Stimulated activated CD8-positive, alpha-beta memory T cell treated with anti-CD3 and anti-CD28 coated beads, Interleukin-7, amount 100 ng/mL, for 48 hours (primary cell): ENCODE measurements around the gene CMTM6.
"Not testable (repeated sequence)": the region's sequence is repeated elsewhere in the genome, so short reads cannot be mapped to it uniquely, and the experiment has no call there.

ENCODE experiments used
- DNase-seq, 2 donors: peaks; one replicate each; pipeline ENCODE4 v3.0.0-alpha.2; 2020; ENCODE audit warnings: low read depth in 1 of 2; ENCODE audit errors: extremely low read depth in 1 of 2

CMTM6 gene

DNA sequence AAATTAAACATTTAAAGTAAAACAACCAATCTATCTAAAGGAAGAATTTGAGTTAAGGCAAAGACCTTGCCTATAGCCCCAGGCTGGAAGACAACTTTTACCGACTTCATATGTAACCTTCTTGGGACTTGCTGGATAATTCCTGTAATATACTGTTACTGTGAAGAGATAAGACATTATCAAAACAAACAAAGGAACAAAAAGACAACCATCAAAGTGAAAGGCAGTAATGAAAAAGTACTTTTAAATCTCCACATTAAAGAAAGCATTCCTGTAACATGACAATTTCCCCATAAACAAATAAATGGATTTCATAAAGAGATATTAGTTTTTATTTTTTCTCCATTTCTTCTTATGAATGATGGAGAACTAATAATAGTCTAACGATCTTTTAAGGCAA, 2.4 kb downstream of the CMTM6 start:
- DNase-seq: no peak

DNA sequence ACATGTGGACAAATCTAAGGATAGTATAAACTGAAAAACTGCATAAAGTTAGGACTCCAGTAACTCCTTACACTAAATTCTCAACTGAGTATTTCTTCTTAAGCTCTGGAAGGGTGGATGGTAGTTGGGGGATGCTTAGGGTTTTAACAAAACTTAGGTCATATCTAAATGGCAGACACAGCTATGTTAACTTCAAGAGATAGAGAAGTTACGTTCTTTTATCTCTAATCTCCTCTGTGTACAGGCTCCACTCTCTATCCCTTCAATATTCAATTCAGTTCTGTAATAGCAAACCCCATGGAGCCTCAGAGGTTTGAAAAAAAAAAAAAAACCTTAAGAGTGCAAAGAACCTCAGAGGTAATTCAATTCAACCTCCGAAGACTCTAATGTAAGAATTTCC, 3.1 kb downstream of the CMTM6 start:
- DNase-seq: no peak

DNA sequence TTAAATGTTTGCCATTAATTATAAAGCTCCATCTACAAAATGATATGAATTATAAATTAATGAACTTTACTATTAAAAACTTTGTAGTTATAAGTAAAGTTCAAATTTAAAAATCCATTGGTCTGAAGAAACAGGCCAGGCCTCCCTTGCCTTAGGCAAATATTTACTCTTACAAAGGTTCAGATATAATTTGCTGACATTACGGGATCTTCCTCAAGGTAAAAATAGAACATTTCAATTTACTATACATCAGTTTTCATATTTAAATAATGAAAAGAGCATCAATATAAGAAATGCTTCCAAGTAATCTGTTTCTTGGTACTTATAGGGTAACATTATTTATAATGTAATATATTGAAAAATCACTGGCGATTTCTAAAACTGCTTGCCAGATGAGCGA, 3.7 kb downstream of the CMTM6 start:
- DNase-seq: no peak

DNA sequence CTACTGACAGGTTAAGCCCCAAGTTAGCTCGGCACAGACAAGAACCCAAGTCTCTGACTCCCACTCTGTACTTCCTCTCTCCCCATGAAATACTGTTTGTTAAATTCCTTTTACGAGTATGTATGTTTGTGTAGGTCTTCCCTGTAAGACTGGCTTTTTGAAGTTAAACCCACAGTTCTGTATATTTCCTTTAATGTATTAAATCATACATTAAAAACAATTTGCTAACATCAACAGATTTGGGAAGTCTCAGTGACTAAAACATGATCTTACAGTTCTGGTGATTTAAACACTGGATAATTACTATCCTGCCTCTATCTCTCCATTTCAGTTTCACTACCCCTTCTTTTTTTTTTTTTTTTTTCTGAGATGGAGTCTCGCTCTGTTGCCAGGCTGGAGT, 4.4 kb downstream of the CMTM6 start:
- no peak for DNase-seq

- no peak for DNase-seq
Measured at GRCh38 chr3:32495609-32496008, 7.0 kb downstream of the CMTM6 start.

- no peak for DNase-seq
Measured at GRCh38 chr3:32495085-32495484, 7.6 kb downstream of the CMTM6 start.

- no peak for DNase-seq
Measured at GRCh38 chr3:32493437-32494414, 8.9 kb downstream of the CMTM6 start.

- no peak for DNase-seq
Measured at GRCh38 chr3:32492684-32493436, 9.8 kb downstream of the CMTM6 start.

DNA sequence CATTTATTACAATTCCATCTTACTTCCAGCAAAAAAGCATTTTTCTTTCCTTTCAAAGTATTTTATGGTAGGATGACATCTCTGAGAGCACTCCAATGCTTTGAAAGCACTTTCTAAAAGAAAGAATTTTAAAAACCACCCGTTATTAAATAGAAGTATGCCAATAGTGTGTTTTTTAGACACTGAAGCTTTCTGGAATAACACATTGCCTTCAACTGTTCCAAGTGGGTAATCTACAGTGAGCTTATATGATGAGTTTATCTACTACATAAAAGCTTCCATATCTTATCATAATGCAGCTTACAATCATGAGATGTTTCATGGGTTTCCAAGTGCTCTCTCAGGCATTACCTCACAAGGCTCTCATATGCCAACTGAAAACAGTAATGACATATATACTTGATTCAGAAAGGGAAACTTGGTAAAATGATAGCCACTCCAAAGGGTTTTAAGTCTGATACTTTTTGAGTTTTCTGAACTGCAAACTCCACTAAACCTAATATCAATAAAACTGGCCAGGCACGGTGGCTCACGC, 14.1 kb downstream of the CMTM6 start:
- no peak for DNase-seq

DNA sequence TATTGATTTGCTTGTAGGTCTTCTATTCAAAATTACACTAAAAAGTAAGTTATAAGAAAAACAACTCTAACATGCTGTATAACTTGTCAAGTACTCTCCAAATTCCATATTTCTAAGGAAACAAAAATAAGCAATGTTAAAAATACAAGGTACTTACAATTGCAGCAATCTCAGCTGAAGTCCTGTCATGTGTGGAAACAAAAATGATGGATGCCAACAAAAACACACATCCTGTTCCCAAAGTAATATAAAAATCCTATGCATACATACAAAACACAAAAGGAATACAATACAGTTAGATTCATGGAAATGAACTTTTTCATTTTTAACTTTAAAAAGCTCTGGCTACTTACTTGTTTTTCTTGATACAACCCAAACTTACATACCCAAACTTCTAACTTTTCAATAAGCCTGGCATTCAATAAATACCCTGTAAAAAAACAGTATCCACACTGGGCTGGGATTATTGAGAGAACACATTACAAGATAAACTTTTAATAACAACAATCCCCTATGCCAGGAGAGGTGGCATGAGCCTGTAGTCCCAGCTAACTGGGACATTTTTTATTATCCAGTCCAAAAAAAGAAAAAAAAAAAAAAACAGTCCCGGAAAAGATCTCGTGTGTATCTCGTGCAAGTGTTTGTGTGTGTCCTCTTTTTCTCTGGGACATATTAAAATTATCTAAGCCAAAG, 14.7 kb downstream of the CMTM6 start:
- DNase-seq: no peak

- no peak for DNase-seq
Measured at GRCh38 chr3:32484436-32484835, 18.2 kb downstream of the CMTM6 start.

GRCh38 chr3:32483772-32484171, 18.9 kb downstream of the CMTM6 start:
- no peak for DNase-seq

DNA sequence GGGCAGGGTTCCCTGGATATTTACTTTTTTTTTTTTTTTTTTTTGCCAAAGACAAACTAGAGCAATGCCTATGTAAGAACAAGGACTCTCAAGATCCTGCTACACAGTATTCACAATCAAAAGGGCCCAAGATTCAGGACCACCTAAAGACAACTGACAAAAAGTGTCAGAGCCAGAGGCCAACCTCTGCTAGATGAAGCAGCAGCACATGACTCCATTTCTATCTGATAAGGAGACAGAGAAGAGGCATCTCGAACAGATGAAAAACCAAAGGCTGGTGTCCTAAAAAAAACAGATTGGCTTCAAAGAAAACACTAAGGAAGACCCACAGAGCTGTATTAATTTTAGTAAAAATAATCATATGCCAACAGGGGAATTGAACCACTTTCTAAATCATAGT, 20.0 kb downstream of the CMTM6 start:
- no peak for DNase-seq

- DNase-seq: no peak
Measured at GRCh38 chr3:32481791-32482631, 20.6 kb downstream of the CMTM6 start.

DNA sequence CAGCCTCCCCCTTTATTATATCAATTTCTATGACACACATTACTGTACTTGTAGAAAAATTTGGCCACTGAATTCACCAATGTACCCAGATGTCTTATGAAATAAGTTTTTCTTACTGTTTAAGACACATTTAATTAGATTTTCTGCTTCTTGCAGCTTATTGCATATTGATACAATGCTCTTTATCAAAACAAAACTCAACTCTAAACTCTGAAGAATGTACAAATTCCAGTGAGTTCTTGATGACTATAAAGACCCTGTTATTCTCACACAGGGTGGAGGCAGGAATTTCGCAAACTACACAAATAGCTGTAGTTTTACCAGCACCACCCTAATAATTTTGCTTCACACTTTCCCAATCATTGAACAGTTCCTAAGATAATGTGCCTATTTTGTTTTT, 22.0 kb downstream of the CMTM6 start:
- no peak for DNase-seq

- no peak for DNase-seq
Measured at GRCh38 chr3:32474201-32474600, 28.5 kb downstream of the CMTM6 start.

DNA sequence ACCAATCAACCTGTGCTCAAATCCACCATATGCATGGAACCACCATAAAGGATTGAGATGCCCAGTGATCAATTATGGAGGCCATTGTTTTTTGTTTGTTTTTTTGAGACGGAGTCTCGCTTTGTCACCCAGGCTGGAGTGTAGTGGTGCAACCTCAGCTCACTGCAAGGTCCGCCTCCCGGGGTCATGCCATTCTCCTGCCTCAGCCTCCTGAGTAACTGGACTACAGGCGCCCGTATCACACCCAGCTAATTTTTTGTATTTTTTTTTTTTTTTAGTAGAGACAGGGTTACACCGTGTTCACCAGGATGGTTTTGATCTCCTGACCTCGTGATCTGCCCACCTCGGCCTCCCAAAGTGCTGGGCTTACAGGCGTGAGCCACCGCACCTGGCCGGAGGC, 30.5 kb downstream of the CMTM6 start:
- not testable (repeated sequence) for DNase-seq

GRCh38 chr3:32471246-32471645, 31.4 kb downstream of the CMTM6 start:
- no peak for DNase-seq

- no peak for DNase-seq
Measured at GRCh38 chr3:32470362-32470761, 32.3 kb downstream of the CMTM6 start.

DNA sequence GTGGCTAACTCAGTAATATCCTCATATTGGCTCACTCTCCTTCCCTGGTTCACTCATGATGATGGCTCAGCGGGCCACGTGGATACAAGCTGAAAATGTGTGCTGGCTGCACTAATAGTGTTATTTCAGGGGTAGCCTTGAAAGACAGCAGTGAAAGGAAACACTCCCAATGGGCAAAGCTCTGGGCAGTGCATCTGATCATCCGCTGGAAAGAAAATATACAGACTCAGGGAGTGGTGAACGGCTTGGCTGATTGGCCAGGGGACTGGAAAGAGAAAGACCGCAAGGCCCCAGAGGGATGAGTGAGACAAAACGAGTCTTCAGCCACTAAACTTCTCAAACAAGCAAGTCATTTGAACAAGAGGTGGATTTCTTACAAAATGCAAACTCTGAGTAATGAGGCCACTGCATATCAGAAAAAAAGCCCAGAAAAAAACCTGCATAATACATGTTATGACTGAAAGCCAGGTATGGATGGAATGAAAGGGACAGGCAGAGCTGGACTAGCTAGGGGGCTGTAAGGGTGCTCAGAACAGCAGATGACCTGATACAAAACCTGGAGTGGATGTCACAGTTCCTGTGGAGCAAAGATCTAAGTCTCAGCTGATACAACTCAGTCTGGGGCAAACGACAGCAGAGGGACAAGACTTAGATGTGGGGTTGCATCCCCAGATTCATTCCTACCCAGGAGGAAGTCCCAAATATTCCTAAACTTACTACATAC, 33.3 kb downstream of the CMTM6 start:
- DNase-seq: no peak
